Stimulated activated naive CD4-positive, alpha-beta T cell (primary cell): ENCODE measurements around the gene UXT.
"Not testable (repeated sequence)": the region's sequence is repeated elsewhere in the genome, so short reads cannot be mapped to it uniquely, and the experiment has no call there.

Experiments used
- DNase-seq, 6 experiments: peaks; one replicate each; lab custom pipeline; 2025; lab: John Stamatoyannopoulos, UW

Gene UXT

DNA sequence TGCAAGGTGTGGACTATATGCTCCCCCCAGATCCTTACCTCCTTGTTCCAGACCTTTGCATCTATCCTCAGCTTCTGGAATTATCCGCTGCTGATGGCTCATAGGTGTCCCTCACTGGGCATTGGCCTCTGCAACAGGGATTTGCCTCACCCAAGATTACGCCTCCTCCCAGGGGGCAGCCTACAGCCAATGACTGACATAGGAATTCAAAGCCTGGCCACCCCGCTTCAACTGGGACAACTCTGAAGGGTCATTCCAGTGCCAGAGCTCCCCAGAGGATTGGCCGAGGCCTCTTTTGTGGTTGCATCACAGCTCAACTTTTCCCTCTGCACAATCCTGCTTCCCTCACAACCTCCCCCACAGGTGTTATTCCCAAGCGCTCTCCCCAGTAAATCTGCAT lies 44.4 kb downstream of the UXT start:
- no peak for DNase-seq

DNA sequence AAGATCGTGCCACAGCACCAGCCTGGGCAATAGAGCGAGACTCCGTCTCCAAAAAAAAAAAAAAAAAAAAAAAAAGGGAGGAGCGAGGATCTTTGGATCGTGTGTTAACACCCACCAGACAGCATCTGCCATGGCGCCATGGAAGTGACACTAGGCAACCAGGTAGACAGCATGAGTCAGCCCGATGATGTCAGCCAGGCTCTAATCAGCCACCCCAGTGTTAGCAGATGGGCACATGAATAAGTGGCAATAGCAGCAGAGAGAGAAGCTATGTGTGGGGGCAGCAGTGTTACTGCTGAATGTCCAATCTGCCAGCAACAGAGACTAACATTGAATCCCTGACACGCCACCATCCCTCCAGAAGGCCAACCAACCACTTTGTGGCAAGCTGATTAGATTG lies 45.9 kb downstream of the UXT start:
- DNase-seq = no peak

DNA sequence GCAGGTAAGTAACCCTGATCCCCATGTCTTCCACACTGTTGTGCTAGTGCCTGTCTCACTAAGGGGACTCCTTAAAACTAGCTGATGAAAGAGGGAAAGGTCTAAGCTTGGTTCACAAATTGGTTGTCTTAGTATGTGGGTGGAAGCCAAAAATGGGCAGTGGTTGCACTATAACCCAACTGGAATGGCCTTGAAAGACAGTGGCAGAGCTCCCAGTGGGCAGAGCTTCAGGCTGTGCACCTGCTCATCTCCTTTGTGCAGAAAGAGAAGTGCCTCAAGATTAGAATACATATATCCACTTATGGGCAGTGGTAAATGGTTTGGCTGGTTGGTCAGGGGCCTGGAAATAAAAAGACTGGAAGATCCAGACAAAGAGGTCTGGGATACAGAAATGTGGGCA lies 46.6 kb downstream of the UXT start:
- no peak for DNase-seq

DNA sequence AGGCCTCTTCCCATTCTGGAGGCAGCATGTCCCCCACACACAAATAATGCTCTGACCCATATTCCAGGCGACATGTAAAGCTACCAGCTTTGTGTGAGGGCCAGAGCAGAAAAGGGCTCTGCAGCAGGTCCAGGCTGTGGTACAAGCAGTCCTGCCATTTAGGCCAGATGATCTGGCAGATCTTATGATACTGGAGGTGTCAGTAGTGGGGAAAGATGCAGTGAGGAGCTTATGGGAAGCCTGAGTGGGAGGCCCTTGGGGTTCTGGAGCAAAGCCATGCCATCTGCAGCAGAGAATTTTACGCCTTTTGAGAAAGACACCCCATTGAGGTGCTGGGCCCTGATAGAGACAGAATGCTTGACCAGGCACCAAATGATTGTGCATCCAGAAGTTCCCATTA lies 47.1 kb downstream of the UXT start:
- no peak for DNase-seq

DNA sequence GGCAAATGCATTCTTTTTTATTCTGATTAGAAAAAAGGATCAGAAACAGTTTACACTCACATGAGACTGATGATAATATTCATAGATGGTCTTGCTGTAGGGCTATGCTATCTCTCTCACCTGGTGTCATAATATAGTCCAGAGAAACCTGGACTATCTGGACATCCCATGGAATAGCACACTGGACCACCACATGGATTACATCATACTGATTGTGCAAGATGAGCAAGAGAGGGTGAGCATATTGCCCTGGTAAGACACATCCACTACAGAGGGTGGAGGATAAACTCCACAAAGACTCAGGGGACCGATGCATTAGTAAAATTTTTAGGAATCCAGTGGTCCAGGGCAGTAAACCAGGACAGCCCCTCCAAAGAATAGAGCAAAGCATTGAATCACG lies 47.5 kb downstream of the UXT start:
- no peak for DNase-seq

DNA sequence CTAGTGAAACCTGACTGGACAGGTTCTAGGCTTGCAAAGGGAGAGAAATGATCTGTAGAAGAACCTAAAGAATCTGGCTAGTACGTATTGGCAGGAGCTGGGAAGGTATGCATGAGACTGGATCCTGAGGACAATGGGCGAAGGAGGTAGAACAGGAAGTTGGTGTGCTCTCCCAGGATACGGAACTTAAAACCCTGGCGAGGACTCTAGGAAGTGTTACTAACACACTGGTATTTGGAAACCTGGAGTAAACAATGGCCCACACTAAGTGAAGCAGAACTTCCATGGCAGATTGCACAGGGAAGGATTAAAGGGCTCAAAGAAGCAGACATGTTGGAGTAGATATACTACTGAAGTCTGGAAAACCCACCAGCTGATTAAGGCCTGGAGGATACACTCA lies 48.5 kb downstream of the UXT start:
- no peak for DNase-seq

DNA sequence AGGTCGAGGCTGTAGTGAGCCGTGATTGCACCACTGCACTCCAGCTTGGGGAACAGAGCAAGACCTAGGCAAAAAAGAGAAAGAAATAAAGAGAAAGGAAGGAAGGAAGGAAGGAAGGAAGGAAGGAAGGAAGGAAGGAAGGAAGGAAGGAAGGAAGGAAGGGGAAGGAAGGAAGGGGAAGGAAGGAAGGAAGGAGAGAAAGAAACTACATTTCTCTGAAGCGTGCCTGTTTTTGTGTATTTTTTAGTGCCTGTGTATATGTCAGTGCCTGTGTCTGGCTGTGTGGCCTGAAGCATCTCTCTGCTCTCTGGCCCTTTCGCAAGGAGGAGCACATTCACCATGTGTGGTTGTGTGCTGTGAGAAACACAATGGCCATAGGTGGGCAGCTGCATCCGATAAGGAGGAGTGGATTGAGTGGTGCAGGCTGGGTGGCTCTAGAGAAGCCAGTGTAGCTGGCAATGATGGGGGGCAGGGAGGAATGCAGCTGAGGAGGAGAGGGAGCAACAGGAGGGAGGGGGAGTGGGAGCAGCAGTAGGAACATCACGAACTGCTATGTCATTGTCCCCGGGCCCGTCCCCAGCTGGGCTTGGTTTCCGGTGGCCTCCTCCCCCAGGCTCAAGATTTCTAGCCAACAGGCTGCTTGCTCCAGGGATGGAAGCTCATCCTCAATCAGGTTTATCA lies 50.7 kb downstream of the UXT start:
- DNase-seq = no peak

DNA sequence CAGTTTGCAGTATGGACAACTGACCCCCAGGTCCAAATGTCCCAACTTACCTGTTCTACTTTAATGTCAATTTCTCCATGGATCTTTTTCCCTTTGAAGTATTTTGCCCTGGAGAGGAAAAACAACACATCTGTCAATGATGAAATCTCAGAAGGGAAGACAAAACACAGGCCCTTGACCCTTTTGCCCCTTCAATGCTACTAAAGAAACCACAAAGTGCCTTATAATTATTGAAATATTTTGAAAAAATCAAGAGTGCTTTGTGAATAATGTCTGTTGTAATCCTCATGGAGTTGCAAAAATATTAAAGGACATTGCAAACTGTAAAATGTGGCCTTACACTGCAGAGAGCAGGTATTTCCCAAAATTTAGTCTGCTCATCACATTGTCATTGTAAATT lies 51.9 kb downstream of the UXT start:
- no peak for DNase-seq

DNA sequence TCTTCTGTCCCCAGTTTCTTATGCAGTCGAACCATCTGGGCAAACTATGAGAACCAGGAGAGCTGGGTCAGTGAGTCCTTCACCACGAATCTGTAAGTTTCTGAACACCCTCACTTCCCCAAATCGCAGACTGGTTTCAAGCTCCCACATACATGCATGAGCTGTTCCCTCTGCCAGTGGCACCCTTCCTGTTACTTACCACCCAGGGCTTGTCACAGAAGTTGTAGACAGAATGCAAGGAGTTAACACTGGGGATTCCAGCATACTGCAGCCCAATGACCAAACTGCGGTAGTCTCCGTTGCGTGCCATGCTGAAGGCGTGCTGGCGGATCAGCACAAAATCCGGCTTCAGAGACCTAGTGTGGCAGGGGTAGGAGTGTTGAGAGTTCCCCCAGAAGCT lies 54.0 kb downstream of the UXT start:
- DNase-seq = no peak

DNA sequence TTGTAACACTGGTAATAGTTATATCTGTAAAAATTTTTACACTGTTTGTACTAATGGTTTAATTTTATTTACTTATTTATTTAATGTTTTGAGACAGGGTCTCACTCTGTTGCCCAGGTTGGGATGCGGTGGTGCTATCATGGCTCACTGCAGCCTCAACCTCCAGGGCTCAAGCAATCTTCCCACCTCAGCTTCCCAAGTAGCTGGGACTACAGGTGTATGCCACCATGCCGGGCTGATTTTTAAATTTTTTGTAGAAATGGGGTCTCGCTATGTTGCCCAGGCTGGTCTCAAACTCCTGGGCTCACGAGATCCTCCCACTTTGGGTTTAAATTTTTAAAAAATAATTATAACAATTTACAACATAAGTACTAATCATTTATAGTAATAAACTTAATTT lies 55.9 kb downstream of the UXT start:
- not testable (repeated sequence) for DNase-seq
